Activated CD8-positive, alpha-beta memory T cell treated with anti-CD3 and anti-CD28 coated beads for 48 hours (primary cell): ENCODE data around the gene RESP18.
"Not testable (repeated sequence)": the region's sequence is repeated elsewhere in the genome, so short reads cannot be mapped to it uniquely, and the experiment has no call there.

Experiments used
- DNase-seq, 3 experiments: peaks; one replicate each; pipeline ENCODE4 v3.0.0-alpha.2; 2020; ENCODE audit warnings: low read depth in 2 of 3, low spot score in 2 of 3

RESP18 gene

GRCh38 chr2:219292616-219293015, 39.9 kb downstream of the RESP18 start:
- DNase-seq = no peak

- DNase-seq = no peak
Observed at GRCh38 chr2:219291910-219292490, 40.5 kb downstream of the RESP18 start.

- DNase-seq = no peak
Observed at GRCh38 chr2:219291394-219291793, 41.1 kb downstream of the RESP18 start.

GRCh38 chr2:219290381-219291171, 42.0 kb downstream of the RESP18 start:
- no peak for DNase-seq

- no peak for DNase-seq
Observed at GRCh38 chr2:219289537-219290361, 42.8 kb downstream of the RESP18 start.

GRCh38 chr2:219289195-219289536, 43.4 kb downstream of the RESP18 start:
- no peak for DNase-seq

GRCh38 chr2:219287580-219288265, 44.8 kb downstream of the RESP18 start:
- DNase-seq = no peak

GRCh38 chr2:219287116-219287440, 45.5 kb downstream of the RESP18 start:
- not testable (repeated sequence) for DNase-seq

- no peak for DNase-seq
Observed at GRCh38 chr2:219286436-219287115, 46.0 kb downstream of the RESP18 start.

- DNase-seq = no peak
Observed at GRCh38 chr2:219285894-219286425, 46.6 kb downstream of the RESP18 start.

GRCh38 chr2:219285373-219285735, 47.2 kb downstream of the RESP18 start:
- no peak for DNase-seq

- no peak for DNase-seq
Observed at GRCh38 chr2:219284501-219285372, 47.8 kb downstream of the RESP18 start.

- no peak for DNase-seq
Observed at GRCh38 chr2:219282943-219283581, 49.5 kb downstream of the RESP18 start.

GRCh38 chr2:219282375-219282774, 50.2 kb downstream of the RESP18 start:
- no peak for DNase-seq

- DNase-seq = no peak
Observed at GRCh38 chr2:219281588-219281987, 51.0 kb downstream of the RESP18 start.

- no peak for DNase-seq
Observed at GRCh38 chr2:219280651-219281050, 51.9 kb downstream of the RESP18 start.

- DNase-seq = no peak
Observed at GRCh38 chr2:219279916-219280516, 52.5 kb downstream of the RESP18 start.

- DNase-seq = peak; percentile 92 to 99 (median 94)
Observed at GRCh38 chr2:219279151-219279915, 53.2 kb downstream of the RESP18 start, which contains the start of gene DNAJB2. TSS of gene DNAJB2 (plus strand) at chr2:219279366. CDS start at chr2:219279834, 468 bp downstream.
